ENCODE results near the gene ANTKMT.

The ANTKMT gene

DNA sequence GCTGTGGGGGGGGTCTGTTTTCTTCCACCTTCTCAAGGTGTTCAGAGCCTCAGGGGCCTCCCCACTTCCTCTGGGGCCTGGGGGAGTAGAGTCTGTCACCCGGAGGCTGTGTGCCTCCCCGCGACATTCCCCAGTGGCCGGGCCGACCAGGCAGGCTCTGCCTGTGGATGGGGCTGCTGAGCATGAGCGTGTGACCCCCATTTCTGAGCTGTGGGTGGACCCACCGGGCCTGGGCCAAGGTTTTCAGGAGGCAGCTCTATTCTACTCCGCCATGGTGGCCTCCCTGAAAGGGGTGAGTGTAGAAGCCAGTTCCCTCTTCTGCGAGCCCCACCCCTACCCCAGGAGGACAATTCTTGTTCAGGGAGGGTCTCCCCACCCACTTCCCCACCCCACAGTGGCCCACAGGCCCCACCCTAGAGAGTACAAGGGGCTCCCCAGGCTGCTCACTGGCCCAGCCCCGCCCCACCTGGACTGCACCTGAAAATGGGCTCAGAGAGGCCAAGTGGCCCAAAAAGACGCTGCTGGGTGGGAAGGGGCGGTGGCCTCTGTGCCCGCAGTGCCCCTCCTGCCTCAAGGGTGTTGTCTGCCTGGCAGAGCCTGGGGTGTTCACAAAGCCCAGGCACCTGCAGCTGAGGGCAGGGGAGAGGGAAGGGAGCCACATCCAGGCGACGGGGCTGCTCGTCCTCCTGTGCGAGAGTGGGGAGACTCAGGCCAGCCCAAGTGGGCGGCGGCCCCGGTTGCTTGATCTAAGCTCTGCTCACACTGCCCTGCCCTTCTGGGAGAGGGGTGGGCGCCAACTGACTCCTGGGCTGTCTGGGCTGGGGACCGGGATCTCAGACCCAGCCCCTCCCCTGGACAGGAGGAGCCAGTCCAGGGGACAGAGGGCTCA, 40.9 kb downstream of the ANTKMT start:
- in situ Hi-C loops (cut with MboI; ENCODE audit: low sequenced_read_pairs) = no loop called here

DNA sequence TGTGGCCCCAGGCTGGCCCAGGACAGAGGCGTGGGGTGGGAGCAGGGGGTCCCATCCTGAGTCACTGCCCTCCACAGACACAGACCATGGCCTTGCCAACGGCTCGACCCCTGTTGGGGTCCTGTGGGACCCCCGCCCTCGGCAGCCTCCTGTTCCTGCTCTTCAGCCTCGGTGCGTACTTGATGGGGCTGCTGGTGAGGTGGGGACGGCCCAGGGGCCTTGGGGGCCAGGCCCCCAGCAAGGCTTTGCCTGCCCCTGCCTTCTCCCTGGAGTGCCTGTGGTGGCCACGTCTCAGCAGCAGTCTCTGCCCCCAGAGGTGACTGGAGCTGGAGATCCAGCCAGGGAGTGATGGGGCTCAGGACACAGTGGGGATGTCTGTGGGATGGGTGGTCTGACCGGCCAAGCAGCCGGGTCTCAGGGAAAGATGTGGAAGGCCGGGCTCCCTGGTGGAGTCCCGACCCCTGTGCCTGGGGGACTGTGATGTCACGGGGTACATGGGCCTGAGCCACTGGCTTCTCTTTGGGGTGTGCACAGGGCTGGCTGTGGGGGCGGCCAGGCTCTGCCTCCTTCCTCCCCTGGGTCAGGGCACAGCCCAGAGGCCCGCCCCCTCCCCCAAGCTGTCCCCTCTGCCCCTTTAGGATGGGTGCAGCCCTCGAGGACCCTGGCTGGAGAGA, 41.8 kb downstream of the ANTKMT start:
- in situ Hi-C loops (cut with MboI; ENCODE audit: low sequenced_read_pairs) = no loop called here

DNA sequence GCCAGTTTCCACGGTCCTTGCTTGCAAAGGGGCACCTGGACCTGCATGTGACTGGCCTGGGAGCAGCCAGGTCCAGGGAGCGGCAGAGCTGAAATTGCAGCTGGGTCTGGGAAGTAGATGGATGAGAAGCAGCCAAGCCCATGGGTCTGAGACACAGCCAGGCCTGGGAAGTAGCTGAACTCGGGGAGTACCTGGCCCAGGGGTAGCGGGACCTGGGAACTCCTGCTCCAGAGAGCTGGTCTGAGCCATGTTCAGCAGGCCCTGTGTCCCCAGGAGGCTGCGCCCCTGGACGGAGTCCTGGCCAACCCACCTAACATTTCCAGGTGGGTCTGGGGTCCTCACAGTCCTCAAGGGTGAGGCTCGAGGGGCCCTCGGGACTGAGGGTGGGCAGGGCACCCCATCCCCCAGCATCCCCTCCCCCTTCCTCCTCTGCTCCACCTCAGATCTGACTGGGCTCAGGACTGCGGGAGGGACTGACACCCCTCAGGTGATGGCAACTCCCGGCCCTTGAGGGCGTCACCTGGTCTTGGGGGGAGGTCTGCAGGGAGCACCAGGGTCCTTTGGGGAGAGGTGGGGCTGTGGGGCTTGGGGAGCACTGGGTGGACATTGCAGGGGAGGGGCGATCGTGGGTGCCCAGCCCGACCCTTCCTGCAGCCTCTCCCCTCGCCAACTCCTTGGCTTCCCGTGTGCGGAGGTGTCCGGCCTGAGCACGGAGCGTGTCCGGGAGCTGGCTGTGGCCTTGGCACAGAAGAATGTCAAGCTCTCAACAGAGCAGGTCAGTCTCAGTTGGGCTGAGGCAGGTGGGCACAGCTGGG, 42.6 kb downstream of the ANTKMT start:
- in situ Hi-C loops (cut with MboI; ENCODE audit: low sequenced_read_pairs) = no loop called here

DNA sequence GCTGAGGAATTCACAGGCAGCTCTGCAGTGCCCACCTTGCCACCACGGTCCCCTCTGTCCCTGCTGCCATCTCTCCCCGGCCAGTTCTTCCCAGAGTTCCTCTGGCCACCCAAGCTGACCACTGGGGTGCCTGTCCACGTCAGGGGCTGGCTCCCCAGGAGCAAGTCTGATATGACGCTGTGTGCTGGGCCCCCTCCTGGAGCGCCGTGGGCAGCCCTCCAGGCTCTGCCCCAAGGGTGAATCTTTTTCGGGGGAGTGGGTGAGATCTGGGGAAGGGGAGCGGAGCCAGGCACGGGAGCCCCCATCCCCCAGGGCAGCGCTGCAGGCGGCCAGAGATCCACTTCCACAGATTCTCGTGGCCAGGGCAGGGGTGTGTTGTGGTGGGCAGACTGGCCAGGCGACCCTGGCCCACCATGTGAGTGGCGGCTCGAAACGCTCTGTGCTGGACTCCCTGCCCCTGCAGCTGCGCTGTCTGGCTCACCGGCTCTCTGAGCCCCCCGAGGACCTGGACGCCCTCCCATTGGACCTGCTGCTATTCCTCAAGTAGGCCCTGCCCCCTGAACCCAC, 43.3 kb downstream of the ANTKMT start:
- in situ Hi-C loops (cut with MboI; ENCODE audit: low sequenced_read_pairs) = no loop called here

DNA sequence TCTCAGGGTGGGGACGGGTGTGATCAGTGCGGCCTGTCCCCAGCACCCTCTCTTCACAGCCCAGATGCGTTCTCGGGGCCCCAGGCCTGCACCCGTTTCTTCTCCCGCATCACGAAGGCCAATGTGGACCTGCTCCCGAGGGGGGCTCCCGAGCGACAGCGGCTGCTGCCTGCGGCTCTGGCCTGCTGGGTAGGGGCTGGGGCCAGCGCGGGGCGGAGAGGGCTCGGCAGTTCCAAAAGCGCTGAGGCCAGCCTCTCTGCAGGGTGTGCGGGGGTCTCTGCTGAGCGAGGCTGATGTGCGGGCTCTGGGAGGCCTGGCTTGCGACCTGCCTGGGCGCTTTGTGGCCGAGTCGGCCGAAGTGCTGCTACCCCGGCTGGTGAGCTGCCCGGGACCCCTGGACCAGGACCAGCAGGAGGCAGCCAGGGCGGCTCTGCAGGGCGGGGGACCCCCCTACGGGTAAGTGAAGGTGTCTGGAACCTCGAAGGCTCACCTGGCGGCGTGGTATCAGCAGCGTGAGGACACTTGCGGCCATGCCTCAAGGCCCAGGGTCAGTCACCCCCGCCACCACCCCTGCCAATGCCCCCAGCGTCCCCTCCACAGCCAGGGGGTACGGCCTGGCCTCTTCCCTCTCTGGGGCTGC, 44.0 kb downstream of the ANTKMT start:
- in situ Hi-C loops (cut with MboI; ENCODE audit: low sequenced_read_pairs) = no loop called here

DNA sequence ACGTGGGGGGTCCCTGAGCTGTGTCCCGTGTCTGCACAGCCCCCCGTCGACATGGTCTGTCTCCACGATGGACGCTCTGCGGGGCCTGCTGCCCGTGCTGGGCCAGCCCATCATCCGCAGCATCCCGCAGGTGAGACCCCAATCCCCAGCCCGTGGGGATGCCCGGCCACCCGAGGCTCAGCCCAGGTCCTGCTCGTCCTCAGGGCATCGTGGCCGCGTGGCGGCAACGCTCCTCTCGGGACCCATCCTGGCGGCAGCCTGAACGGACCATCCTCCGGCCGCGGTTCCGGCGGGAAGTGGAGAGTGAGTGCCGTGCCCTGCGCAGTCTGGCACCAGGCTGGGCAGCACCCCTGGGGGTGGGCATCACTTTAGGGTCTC, 44.5 kb downstream of the ANTKMT start:
- in situ Hi-C loops (cut with MboI; ENCODE audit: low sequenced_read_pairs) = no loop called here

DNA sequence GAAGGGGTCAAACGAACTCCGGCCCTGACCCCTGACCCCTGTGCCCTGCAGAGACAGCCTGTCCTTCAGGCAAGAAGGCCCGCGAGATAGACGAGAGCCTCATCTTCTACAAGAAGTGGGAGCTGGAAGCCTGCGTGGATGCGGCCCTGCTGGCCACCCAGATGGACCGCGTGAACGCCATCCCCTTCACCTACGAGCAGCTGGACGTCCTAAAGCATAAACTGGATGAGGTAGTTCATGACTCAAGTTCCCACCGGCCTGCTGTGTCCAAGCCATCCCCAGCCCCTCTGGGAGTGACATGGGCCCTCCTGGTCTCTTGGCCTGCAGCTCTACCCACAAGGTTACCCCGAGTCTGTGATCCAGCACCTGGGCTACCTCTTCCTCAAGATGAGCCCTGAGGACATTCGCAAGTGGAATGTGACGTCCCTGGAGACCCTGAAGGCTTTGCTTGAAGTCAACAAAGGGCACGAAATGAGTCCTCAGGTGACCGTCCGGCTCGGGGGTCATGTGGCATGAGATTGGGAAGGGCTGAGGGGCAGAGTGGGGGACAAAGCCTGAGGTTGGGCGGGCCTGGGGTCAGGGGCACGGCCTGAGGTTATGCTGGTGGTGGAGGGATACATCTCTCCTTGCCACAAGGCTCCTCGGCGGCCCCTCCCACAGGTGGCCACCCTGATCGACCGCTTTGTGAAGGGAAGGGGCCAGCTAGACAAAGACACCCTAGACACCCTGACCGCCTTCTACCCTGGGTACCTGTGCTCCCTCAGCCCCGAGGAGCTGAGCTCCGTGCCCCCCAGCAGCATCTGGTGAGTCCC, 45.3 kb downstream of the ANTKMT start:
- in situ Hi-C loops (cut with MboI; ENCODE audit: low sequenced_read_pairs) = no loop called here

DNA sequence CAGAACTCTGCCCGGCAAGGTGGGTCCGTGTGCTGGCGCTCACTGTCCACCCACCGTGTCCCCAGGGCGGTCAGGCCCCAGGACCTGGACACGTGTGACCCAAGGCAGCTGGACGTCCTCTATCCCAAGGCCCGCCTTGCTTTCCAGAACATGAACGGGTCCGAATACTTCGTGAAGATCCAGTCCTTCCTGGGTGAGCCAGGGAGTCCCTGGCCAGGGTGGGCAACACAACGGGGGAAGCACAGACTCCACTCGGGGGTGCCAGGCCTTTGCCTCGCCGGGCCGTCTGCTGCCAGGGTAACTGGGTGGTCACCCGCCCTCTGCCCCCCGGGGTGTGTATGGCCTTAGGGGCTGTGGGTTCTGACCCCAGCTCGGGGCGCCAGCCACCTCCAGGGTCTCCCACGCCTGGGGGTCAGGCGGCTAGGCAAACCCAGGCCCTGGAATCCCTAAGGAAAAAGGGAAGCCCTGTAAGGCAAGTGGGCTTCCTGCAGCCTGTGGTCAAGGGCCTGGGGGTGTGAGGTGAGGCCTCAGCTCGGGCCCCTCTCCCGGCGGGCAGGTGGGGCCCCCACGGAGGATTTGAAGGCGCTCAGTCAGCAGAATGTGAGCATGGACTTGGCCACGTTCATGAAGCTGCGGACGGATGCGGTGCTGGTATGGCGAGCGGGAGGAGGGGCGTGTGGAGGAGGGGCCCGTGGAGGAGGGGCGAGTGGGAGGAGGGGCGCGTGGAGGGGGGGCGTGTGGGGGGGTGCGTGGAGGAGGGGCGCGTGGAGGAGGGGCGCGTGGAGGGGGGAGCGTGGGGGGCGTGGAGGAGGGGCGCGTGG, 46.1 kb downstream of the ANTKMT start:
- in situ Hi-C loops (cut with MboI; ENCODE audit: low sequenced_read_pairs) = no loop called here

DNA sequence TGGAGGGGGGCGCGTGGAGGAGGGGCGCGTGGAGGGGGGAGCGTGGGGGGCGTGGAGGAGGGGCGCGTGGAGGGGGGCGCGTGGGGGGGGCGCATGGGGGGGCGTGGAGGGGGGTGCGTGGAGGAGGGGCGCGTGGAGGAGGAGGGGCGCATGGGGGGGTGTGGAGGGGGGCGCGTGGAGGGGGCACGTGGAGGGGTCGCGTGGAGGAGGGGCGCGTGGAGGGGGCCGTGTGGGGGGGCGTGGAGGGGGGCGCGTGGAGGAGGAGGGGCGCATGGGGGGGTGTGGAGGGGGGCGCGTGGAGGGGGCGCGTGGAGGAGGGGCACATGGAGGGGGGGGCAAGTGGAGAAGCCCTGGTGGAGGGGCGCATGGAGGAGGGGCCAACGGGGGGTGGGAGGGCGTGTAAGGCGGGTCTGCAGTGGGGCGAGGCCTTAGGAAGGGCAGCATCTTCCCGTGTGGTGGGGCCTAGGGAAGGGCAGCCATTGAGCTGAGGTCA, 46.8 kb downstream of the ANTKMT start:
- in situ Hi-C loops (cut with MboI; ENCODE audit: low sequenced_read_pairs) = no loop called here

DNA sequence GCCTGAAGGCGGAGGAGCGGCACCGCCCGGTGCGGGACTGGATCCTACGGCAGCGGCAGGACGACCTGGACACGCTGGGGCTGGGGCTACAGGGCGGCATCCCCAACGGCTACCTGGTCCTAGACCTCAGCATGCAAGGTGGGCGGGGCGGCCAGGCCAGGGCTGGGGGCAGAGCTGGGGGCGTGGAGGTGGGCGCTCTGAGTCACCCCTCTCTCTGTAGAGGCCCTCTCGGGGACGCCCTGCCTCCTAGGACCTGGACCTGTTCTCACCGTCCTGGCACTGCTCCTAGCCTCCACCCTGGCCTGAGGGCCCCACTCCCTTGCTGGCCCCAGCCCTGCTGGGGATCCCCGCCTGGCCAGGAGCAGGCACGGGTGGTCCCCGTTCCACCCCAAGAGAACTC, 47.5 kb downstream of the ANTKMT start:
- in situ Hi-C loops (cut with MboI; ENCODE audit: low sequenced_read_pairs) = no loop called here

DNA sequence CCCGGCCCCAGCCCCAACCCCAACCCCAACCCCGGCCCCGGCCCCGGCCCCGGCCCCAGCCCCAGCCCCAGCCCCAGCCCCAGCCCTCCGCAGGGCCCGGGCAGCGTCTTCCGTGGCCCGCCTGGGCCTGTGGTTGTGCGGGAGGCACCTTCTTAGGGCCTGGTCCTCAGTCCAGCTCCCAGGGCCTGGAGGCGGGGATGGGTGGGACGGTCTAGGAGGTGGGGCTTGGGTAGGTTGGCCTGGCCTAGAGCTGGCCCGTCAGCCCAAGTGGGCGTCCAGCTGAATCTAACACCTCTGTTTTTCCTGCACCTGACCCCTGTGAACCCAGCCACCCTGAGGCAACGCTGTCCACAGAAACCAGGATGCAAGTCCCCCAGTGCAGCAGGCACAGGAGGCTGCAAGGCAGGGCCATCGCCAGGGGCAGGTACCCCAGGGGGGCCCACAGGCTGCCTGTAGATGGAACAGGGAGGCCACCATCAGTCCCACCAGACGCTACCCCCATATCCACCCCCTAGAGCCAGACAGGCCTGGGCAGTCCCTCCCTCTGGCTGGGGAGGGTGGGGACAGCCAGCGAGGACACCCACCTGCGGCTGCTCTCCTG, 48.3 kb downstream of the ANTKMT start:
- in situ Hi-C loops (cut with MboI; ENCODE audit: low sequenced_read_pairs) = no loop called here

DNA sequence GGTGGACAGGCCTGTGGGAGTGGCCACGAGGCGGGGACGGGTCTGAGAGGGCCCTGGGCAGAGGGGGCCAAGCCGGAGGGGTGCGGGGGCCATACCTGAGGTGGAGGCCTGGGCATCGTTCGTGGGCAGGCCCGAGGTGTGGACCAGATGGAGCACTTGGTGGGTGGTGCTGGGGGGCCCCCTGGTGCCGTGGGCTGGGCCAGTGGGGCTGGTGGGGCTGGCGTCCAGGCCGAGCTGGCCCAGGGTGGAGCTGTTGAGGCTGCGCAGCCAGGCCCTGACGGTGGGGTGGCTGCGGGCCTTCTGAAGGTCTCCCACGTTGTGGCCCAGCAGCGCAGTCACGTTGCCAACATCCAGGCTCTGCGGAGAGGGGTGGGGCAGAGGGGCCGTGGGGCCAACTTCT, 49.0 kb downstream of the ANTKMT start:
- in situ Hi-C loops (cut with MboI; ENCODE audit: low sequenced_read_pairs) = no loop called here

DNA sequence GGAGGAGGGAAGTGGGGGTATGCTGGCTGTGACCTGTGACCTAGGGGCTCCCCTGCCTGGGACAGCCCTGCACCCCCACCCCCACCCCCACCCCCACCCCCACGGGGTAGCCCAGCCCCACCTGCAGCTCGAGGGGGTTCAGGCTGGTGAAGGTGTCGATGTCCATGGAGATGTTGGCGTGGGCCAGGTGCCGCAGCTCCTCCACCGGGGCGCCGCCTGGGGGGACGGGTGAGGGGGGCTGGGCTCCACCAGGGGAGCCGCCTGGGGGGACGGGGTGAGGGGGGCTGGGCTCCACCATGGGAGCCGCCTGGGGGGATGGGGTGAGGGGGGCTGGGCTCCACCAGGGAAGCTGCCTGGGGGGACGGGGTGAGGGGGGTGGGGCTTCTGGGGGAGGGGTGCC, 49.5 kb downstream of the ANTKMT start:
- in situ Hi-C loops (cut with MboI; ENCODE audit: low sequenced_read_pairs) = no loop called here

Data from hTERT RPE-1 (cell line).